ENCODE results near the gene CARS1. TPM values are rescaled to one million over a fixed set of nuclear protein-coding genes. Genes with fewer than 3 reads are reported as not detected.
A peak's percentile ranks its signal among the peaks of the same experiment; 100 is the strongest.

The CARS1 gene
- total and polyA plus RNA-seq, 2 of the 4 experiments (the other 2 are of a cell fraction), result 72.7 to 78.3 TPM

- TF ChIP-seq CEBPB (IDR thresholded peaks at IDR 0.05; ENCODE audit: low read depth, low read length), result no peak
- peak; percentile 84 for TF ChIP-seq RAD21 (IDR thresholded peaks at IDR 0.05; ENCODE audit: low read length)
Observed at GRCh38 chr11:3037040-3037944, 19.9 kb downstream of the CARS1 start (continued).

GRCh38 chr11:3036419-3036818 lies 20.8 kb downstream of the CARS1 start:
- no peak overlapping the region for H2AFZ ChIP-seq (replicated peaks; ENCODE audit: low read length, poor library complexity)
- no peak overlapping the region for H2AK9ac ChIP-seq (replicated peaks; ENCODE audit: low read depth, low read length, poor library complexity)
- no peak overlapping the region for H4K5ac ChIP-seq (ENCODE audit: low read depth, low read length)
- H3K9ac ChIP-seq (ENCODE audit: low read depth, low read length), result no peak overlapping the region
- H3K9me3 ChIP-seq (ENCODE audit: control insufficient read depth, insufficient read depth, low read length), result no peaks in the 10 kb centered on the region
- no peak overlapping the region for H2BK5ac ChIP-seq (ENCODE audit: low read depth, low read length, poor library complexity, severe bottlenecking)
- H3K4me1 ChIP-seq (ENCODE audit: control insufficient read depth, insufficient read depth, low read length), result no peaks in the 10 kb centered on the region
- H3K18ac ChIP-seq (ENCODE audit: low read depth, low read length), result no peak overlapping the region
- H3K27me3 ChIP-seq (ENCODE audit: control insufficient read depth, insufficient read depth, low read length), result no peaks in the 10 kb centered on the region
- no peak overlapping the region for H3K14ac ChIP-seq (replicated peaks; ENCODE audit: low read depth, low read length)
- dilution Hi-C loops (cut with HindIII; ENCODE audit: low sequenced_read_pairs, unreplicated experiment), result no loop called here
- no peak overlapping the region for H3K4me2 ChIP-seq (ENCODE audit: low read depth, low read length)
- BruUV-seq (replicated peaks), result no TSS peak
- no peak overlapping the region for H2BK20ac ChIP-seq (ENCODE audit: low read depth, low read length)
- no peak overlapping the region for H3K27ac ChIP-seq (ENCODE audit: insufficient read depth, low read length)
- no peak overlapping the region for H3K23ac ChIP-seq (ENCODE audit: low read depth, low read length)
- no peak overlapping the region for H3K56ac ChIP-seq (ENCODE audit: extremely low read depth, insufficient read depth, low read length)
- H2AK5ac ChIP-seq (ENCODE audit: low read depth, low read length), result no peak overlapping the region
- in situ Hi-C loops (cut with MboI; ENCODE audit: low sequenced_read_pairs), result no loop called here
- H2BK120ac ChIP-seq (ENCODE audit: low read depth, low read length), result no peak overlapping the region
- no peaks in the 10 kb centered on the region; the same call in 1 of the 2 replicates for H3K9me1 ChIP-seq (ENCODE audit: insufficient read depth, low read length)
- no peak overlapping the region for H4K91ac ChIP-seq (ENCODE audit: insufficient read depth, low read depth, low read length)
- no peak overlapping the region for H4K8ac ChIP-seq (ENCODE audit: low read depth in 2 of 2, low read length in 2 of 2)
- peaks cover 40 to 78% of the 10 kb centered on the region in 2 experiments for H3K79me1 ChIP-seq (ENCODE audit: low read depth in 1 of 2, low read length in 2 of 2)
- no CpG with 5 or more reads among the region's 5 CpGs for WGBS, 2 experiments (ENCODE audit: extremely low coverage in 2 of 2, insufficient read length in 1 of 2)
- intact Hi-C loops (cut with micrococcal nuclease), result loop anchor here (5.0 to 10.0 kb wide), 2 partner anchors 56 to 368 kb away; no protein-coding TSS in a partner anchor
- H3K4me3 ChIP-seq (ENCODE audit: insufficient read depth, low read depth, low read length), result no peak overlapping the region
- no peak for TF ChIP-seq MAZ (IDR thresholded peaks at IDR 0.05; ENCODE audit: borderline replicate concordance, low read depth, low read length)
- no peak for TF ChIP-seq CEBPB (IDR thresholded peaks at IDR 0.05; ENCODE audit: low read depth, low read length)
- no peak for TF ChIP-seq CTCF (conservative IDR thresholded peaks at IDR 0.05; ENCODE audit: low read depth, low read length)
- no peak for TF ChIP-seq POLR2A (IDR thresholded peaks at IDR 0.05; ENCODE audit: low read depth, low read length)
- no peak for TF ChIP-seq RFX5 (IDR thresholded peaks at IDR 0.05; ENCODE audit: low read depth, low read length)
- no peak for TF ChIP-seq BHLHE40 (IDR thresholded peaks at IDR 0.05; ENCODE audit: low read depth, low read length)
- TF ChIP-seq RAD21 (IDR thresholded peaks at IDR 0.05; ENCODE audit: low read length), result no peak
- no peak for TF ChIP-seq FOS (IDR thresholded peaks at IDR 0.05; ENCODE audit: low read depth, low read length)
- no peak for TF ChIP-seq ELK1 (IDR thresholded peaks at IDR 0.05; ENCODE audit: borderline replicate concordance, low read depth, low read length)
- TF ChIP-seq CHD1 (IDR thresholded peaks at IDR 0.05; ENCODE audit: low read depth, low read length), result no peak
- TF ChIP-seq MAFK (IDR thresholded peaks at IDR 0.05; ENCODE audit: low read depth, low read length), result no peak
- TF ChIP-seq USF2 (IDR thresholded peaks at IDR 0.05; ENCODE audit: low read depth, low read length), result no peak
- ChIA-PET CTCF (interaction anchor here (0.6 to 2.0 kb wide), 5 partner anchors 9 to 55 kb away, joined by 3 to 11 read pairs (median 4); no protein-coding TSS in a partner anchor), POLR2A (ENCODE audit: unreplicated experiment) (no interaction called here)
- peaks cover 71% of the 10 kb centered on the region for H4K20me1 ChIP-seq (ENCODE audit: insufficient read depth, low read length)
- DNase-seq (no peak), ATAC-seq (ENCODE audit: low read depth) (no peak)
- H3K4ac ChIP-seq (ENCODE audit: low read depth, low read length), result no peak overlapping the region
- no peak overlapping the region for H2BK15ac ChIP-seq (ENCODE audit: low read depth, low read length)
- H3K36me3 ChIP-seq (ENCODE audit: control insufficient read depth, insufficient read depth, low read length), result peaks cover 66% of the 10 kb centered on the region

All from IMR-90 (cell line).